HepG2 (cell line): ENCODE results near the gene EPS8L3. TPM values are rescaled to one million over a fixed set of nuclear protein-coding genes. Genes with fewer than 3 reads are reported as not detected.

Experiments used
- ATAC-seq: fragments of 200-7000 bp; cut with Tn5 transposase; 3 replicates; pipeline ENCODE4 v1.9.1; 2020; ENCODE audit warnings: mild to moderate bottlenecking, moderate library complexity
- BruUV-seq: library from RNA; stranded (reverse); fragments of 400-500 nt; replicated peaks from 2 replicates; lab custom pipeline; 2021; lab: Mats Ljungman, UMichigan
- CTCF ChIA-PET: fragments of 300-600 bp; formaldehyde crosslinking; extraction: SDS; loops from one replicate; lab custom pipeline; 2021; ENCODE audit warnings: low total read pairs, inconsistent platforms, low intra/inter-chr PET ratio; lab: Yijun Ruan, JAX
- POLR2A ChIA-PET: fragments of 350-600 bp; sonication (Branson Sonifier 250); formaldehyde crosslinking; loops from one replicate; lab custom pipeline; 2020; ENCODE audit warnings: antibody characterized with exemption, inconsistent platforms; lab: Yijun Ruan, JAX
- DNase-seq: peaks from one replicate; pipeline ENCODE4 v3.0.0-alpha.2; 2015; ENCODE audit warnings: low spot score
- FAIRE-seq: peaks from 3 replicates; lab custom pipeline; 2011; peaks lifted over from hg19 to GRCh38; lab: Jason Lieb, UNC
- H2AFZ ChIP-seq: one replicate; pipeline ENCODE4 v1.6.1; 2011; ENCODE audit warnings: low read length, inconsistent platforms
- H3K27ac ChIP-seq: fragments of 300-600 bp; 3 replicates; pipeline ENCODE4 v1.8.0; 2011; ENCODE audit warnings: mixed run types, mild to moderate bottlenecking, mixed read lengths, low read length, inconsistent platforms; ENCODE audit not compliant: insufficient read depth; ENCODE audit errors: extremely low read length
- H3K27me3 ChIP-seq, 2 experiments: fragments of 200-600 bp in 1 of 2; 2 replicates in 1 of 2; 3 replicates in 1 of 2; pipeline versions ENCODE4 v1.6.0 to v1.8.0; 2011; ENCODE audit warnings: low read length in 2 of 2, mild to moderate bottlenecking in 2 of 2, moderate library complexity in 2 of 2, inconsistent platforms in 1 of 2; ENCODE audit not compliant: insufficient read depth in 2 of 2, control insufficient read depth in 1 of 2
- H3K36me3 ChIP-seq, 2 experiments: fragments of 200-600 bp in 1 of 2; replicated peaks in 1 of 2; 2 replicates in 1 of 2; 3 replicates in 1 of 2; pipeline versions ENCODE4 v1.5.1 to v1.8.0; 2011; ENCODE audit warnings: low read length in 2 of 2, inconsistent platforms in 1 of 2; ENCODE audit not compliant: insufficient read depth in 2 of 2, control insufficient read depth in 1 of 2
- H3K4me1 ChIP-seq: 2 replicates; pipeline ENCODE4 v1.5.1; 2012; ENCODE audit warnings: low read length, inconsistent platforms; ENCODE audit not compliant: insufficient read depth
- H3K4me2 ChIP-seq: 2 replicates; pipeline ENCODE4 v1.6.0; 2011; ENCODE audit warnings: low read depth, low read length, inconsistent platforms
- H3K4me3 ChIP-seq, 3 experiments: fragments of 200-600 bp in 1 of 3; sonication (generic), shearing (Covaris generic) in 1 of 3; replicated peaks in 1 of 3; 2 replicates each; pipeline ENCODE4 v1.5.1; 2011 to 2016; ENCODE audit warnings: low read length in 3 of 3, inconsistent platforms in 2 of 3, low read depth in 2 of 3, mild to moderate bottlenecking in 2 of 3, control low read depth in 1 of 3, mixed read lengths in 1 of 3; ENCODE audit not compliant: insufficient read depth in 1 of 3
- H3K79me2 ChIP-seq: one replicate; pipeline ENCODE4 v1.6.1; 2011; ENCODE audit warnings: low read length, inconsistent platforms; ENCODE audit not compliant: insufficient read depth
- H3K9ac ChIP-seq: 2 replicates; pipeline ENCODE4 v1.6.0; 2011; ENCODE audit warnings: mild to moderate bottlenecking, low read depth, low read length, inconsistent platforms; ENCODE audit not compliant: insufficient read depth
- H3K9me3 ChIP-seq: 2 replicates; pipeline ENCODE4 v1.5.1; 2012; ENCODE audit warnings: mild to moderate bottlenecking, low read length
- H4K20me1 ChIP-seq: 2 replicates; pipeline ENCODE4 v1.6.0; 2011; ENCODE audit warnings: inconsistent platforms, mild to moderate bottlenecking, low read length, moderate library complexity; ENCODE audit not compliant: insufficient read depth
- GTF3A ChIP-seq: sonication (generic); formaldehyde crosslinking; conservative IDR thresholded peaks from 2 replicates; pipeline ENCODE4 v1.4.0; 2020; ENCODE audit warnings: mild to moderate bottlenecking, missing genetic modification reagents
- RARG ChIP-seq: sonication (generic); formaldehyde crosslinking; IDR thresholded peaks from 2 replicates; pipeline ENCODE4 v1.4.0; 2020; ENCODE audit warnings: low read depth, mild to moderate bottlenecking, missing genetic modification reagents
- SOX6 ChIP-seq, 2 experiments: fragments of 450-650 bp in 1 of 2; sonication (generic) in 1 of 2; formaldehyde crosslinking in 1 of 2; IDR thresholded peaks; 2 replicates each; pipeline versions ENCODE4 v1.4.0 to v1.6.1; 2017 to 2020; ENCODE audit warnings: antibody characterized with exemption in 1 of 2, mild to moderate bottlenecking in 1 of 2, missing genetic modification reagents in 1 of 2
- TCF7 ChIP-seq: sonication (generic); IDR thresholded peaks from 2 replicates; pipeline ENCODE4 v1.6.1; 2016; ENCODE audit warnings: antibody characterized with exemption, low read depth
- ZBTB7A ChIP-seq: sonication (generic); formaldehyde crosslinking; IDR thresholded peaks from 2 replicates; pipeline ENCODE4 v1.8.0; 2022; ENCODE audit warnings: mild to moderate bottlenecking, missing genetic modification reagents
- ZNF430 ChIP-seq: sonication (generic); formaldehyde crosslinking; IDR thresholded peaks from 2 replicates; pipeline ENCODE4 v1.9.0; 2021; ENCODE audit warnings: mild to moderate bottlenecking, missing genetic modification reagents
- WGBS: methylation state at CpG from one replicate; pipeline ENCODE4 v1.1.6; 2017; ENCODE audit warnings: low lambda C conversion rate; 5-methylcytosine and 5-hydroxymethylcytosine counted together
- in situ Hi-C: cut with HindIII; loops from 2 replicates; pipeline ENCODE4 v1.10.0; 2017; ENCODE audit warnings: low pct_unique_long_range_greater_than_20kb; ENCODE audit not compliant: extremely low pct_ligation_motif_present
- intact Hi-C: fragments of 100-400 bp; cut with micrococcal nuclease; formaldehyde crosslinking; loops from one replicate; pipeline ENCODE4 v1.10.0; 2022; ENCODE audit not compliant: unreplicated experiment
- polyA plus RNA-seq, 8 experiments: library from polyadenylated mRNA; depleted of rRNA in 3 of 8; stranded (reverse) in 7 of 8; unstranded in 1 of 8; fragments of >200 nt; fragmentation: Illumina TruSeq in 4 of 8; extraction: Trizol in 4 of 8; gene quantifications; 2 replicates each; pipeline versions ENCODE4 v1.2.1 to v1.2.3, GENCODE V29; 2011 to 2016; ENCODE audit warnings: low read depth in 4 of 8, missing spikeins in 1 of 8, mixed read lengths in 1 of 8; ENCODE audit not compliant: insufficient read depth in 1 of 8
- total RNA-seq, 5 experiments: library from RNA; depleted of rRNA; stranded (reverse); fragments of >200 nt; fragmentation: Illumina TruSeq; extraction: Trizol; gene quantifications; 2 replicates each; pipeline ENCODE4 v1.2.3, GENCODE V29; 2016; ENCODE audit warnings: low read depth in 1 of 5
- TF ChIP-seq, protein P1 (sequence below): sonication (generic); formaldehyde crosslinking; IDR thresholded peaks from 2 replicates; pipeline ENCODE4 v1.4.0; 2020; ENCODE audit warnings: missing genetic modification reagents, borderline replicate concordance

EPS8L3 gene
- total and polyA plus RNA-seq, 2 of the 13 experiments (the other 11 are each of a cell fraction or from before 2014, with no cell fraction given), result 18.2 to 106 TPM

GRCh38 chr1:109759513-109760334 lies 4.0 kb downstream of the EPS8L3 start:
- POLR2A ChIA-PET, result interaction anchor here (2.0 to 2.2 kb wide), 2 partner anchors 10 to 20 kb away, joined by 5 read pairs; no protein-coding TSS in a partner anchor
- DNase-seq (no peak), FAIRE-seq (no peak), ATAC-seq (no peak)
- no peak overlapping the region for H3K27ac ChIP-seq
- no peak overlapping the region for H2AFZ ChIP-seq
- intact Hi-C loops (no loop called here), in situ Hi-C loops (no loop called here)
- peaks cover 8 to 38% of the 10 kb centered on the region in 2 experiments; a peak in 4 of 5 replicates for H3K36me3 ChIP-seq
- peaks cover 24% of the 10 kb centered on the region for H3K79me2 ChIP-seq
- WGBS, result 97% methylated on average over 11 of the region's 11 CpGs
- H4K20me1 ChIP-seq, result no peaks in the 10 kb centered on the region
- H3K4me1 ChIP-seq, result peaks cover 49% of the 10 kb centered on the region
- H3K4me3 ChIP-seq, result no peak overlapping the region
- no TSS peak for BruUV-seq
- no peaks in the 10 kb centered on the region; a peak in 1 of 5 replicates for H3K27me3 ChIP-seq
- no peak overlapping the region for H3K9ac ChIP-seq
- CTCF ChIA-PET, result no interaction called here
- TF ChIP-seq RARG (CRISPR knock-in tag) (no peak), GTF3A (no peak), ZNF430 (CRISPR knock-in tag) (no peak), ZBTB7A (CRISPR knock-in tag) (0 out of 2 replicates have a peak, but pooled peaks have one; percentile 10), TCF7 (no peak)
- TF ChIP-seq, all 625 proteins: peak for 1
- Histone ChIP-seq H3K4me2 (no peak overlapping the region), H3K9me3 (no peaks in the 10 kb centered on the region)

- H3K27ac ChIP-seq, result no peak overlapping the region
- ATAC-seq (no peak), DNase-seq (no peak), FAIRE-seq (no peak)
- TF ChIP-seq SOX6 (IDR thresholded peaks at IDR 0.05), result no peak
- no peak for TF ChIP-seq SOX6 (CRISPR knock-in tag; IDR thresholded peaks at IDR 0.05)
- TF ChIP-seq, protein P1, sequence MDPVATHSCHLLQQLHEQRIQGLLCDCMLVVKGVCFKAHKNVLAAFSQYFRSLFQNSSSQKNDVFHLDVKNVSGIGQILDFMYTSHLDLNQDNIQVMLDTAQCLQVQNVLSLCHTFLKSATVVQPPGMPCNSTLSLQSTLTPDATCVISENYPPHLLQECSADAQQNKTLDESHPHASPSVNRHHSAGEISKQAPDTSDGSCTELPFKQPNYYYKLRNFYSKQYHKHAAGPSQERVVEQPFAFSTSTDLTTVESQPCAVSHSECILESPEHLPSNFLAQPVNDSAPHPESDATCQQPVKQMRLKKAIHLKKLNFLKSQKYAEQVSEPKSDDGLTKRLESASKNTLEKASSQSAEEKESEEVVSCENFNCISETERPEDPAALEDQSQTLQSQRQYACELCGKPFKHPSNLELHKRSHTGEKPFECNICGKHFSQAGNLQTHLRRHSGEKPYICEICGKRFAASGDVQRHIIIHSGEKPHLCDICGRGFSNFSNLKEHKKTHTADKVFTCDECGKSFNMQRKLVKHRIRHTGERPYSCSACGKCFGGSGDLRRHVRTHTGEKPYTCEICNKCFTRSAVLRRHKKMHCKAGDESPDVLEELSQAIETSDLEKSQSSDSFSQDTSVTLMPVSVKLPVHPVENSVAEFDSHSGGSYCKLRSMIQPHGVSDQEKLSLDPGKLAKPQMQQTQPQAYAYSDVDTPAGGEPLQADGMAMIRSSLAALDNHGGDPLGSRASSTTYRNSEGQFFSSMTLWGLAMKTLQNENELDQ (CRISPR knock-in tag), result no peak
- WGBS, result 94% methylated on average over 13 of the region's 13 CpGs
- POLR2A ChIA-PET, result no interaction called here
- no TSS peak for BruUV-seq
- no peak overlapping the region for H3K9ac ChIP-seq
- H3K9me3 ChIP-seq, result no peaks in the 10 kb centered on the region
- no peak overlapping the region for H2AFZ ChIP-seq
- peaks cover 37% of the 10 kb centered on the region for H3K4me1 ChIP-seq
- intact Hi-C loops (no loop called here), in situ Hi-C loops (no loop called here)
- peaks cover 17% of the 10 kb centered on the region for H3K79me2 ChIP-seq
- no peaks in the 10 kb centered on the region for H4K20me1 ChIP-seq
- H3K36me3 ChIP-seq, result peaks cover 8 to 38% of the 10 kb centered on the region in 2 experiments; a peak in 4 of 5 replicates
- H3K4me2 ChIP-seq, result no peak overlapping the region
- H3K4me3 ChIP-seq, result no peak overlapping the region
- CTCF ChIA-PET, result no interaction called here
- H3K27me3 ChIP-seq, result no peaks in the 10 kb centered on the region; a peak in 1 of 5 replicates
These were observed 5.6 kb downstream of the EPS8L3 start for GRCh38 chr1:109757936-109758786.
